Adipocyte (in vitro differentiated cells): ENCODE measurements around the gene AGTRAP.

Source experiments
- DNase-seq: peaks from one replicate; pipeline ENCODE4 v3.0.0-alpha.2; 2015; ENCODE audit warnings: low read depth
- H3K27me3 ChIP-seq: replicated peaks from 2 replicates; pipeline ENCODE4 v1.7.0; 2013; ENCODE audit warnings: mild to moderate bottlenecking, low read length, moderate library complexity; ENCODE audit not compliant: control insufficient read depth, insufficient read depth
- H3K36me3 ChIP-seq: 2 replicates; pipeline ENCODE4 v1.7.0; 2013; ENCODE audit warnings: low read length, mild to moderate bottlenecking, moderate library complexity; ENCODE audit not compliant: control insufficient read depth, insufficient read depth, severe bottlenecking
- H3K4me1 ChIP-seq: 2 replicates; pipeline ENCODE4 v1.7.0; 2013; ENCODE audit warnings: mild to moderate bottlenecking, low read length, moderate library complexity; ENCODE audit not compliant: control insufficient read depth, insufficient read depth
- H3K4me3 ChIP-seq: 2 replicates; pipeline ENCODE4 v1.7.0; 2013; ENCODE audit warnings: mild to moderate bottlenecking, low read length, moderate library complexity
- H3K9ac ChIP-seq: 2 replicates; pipeline ENCODE4 v1.7.0; 2013; ENCODE audit warnings: mild to moderate bottlenecking, low read length, moderate library complexity
- H3K9me3 ChIP-seq: 2 replicates; pipeline ENCODE4 v1.7.0; 2013; ENCODE audit warnings: mild to moderate bottlenecking, low read length, moderate library complexity; ENCODE audit not compliant: control insufficient read depth

AGTRAP gene

DNA sequence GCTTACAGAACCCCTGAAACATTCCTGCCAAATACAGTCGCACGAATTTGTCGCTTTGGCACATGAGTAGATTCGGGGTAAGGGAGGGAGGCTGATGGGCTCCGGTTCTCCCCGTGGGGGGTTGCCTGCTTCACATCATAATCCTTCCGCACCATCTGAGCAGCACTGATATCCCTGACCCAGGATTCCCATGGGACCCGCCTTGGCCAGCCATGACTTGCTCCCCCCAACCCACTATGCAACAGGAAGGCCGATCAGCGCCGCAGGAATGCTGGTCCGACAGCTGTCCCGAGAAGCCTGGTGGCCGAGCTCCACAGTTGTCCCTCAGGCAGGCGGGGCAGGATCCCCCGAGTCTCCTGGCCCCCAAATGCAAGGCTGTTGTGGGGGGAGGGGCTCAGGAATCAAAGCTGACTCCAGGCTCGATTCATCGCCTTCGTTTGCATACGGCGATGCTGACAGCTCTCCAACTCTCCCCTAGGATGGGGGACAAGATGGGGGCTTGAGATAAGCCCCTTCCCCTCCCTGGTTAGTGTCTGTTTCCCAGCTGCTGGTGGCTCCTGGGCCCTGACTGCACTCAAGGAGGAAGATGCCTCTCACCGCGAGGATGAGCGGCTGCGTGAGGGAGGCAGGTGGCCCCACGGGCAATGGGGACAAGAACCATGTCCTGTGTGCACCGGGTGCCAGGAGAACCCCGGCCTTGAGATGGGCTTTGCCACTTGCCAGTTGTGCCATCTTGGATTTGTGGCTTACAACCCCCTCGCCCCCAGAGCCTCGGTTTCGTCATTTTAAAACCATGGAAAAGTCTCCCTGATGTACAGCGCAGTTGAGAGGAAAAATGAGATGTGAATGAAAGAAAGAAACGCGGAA lies 35.1 kb upstream of the AGTRAP start:
- no peaks in the 10 kb centered on the region for H3K9me3 ChIP-seq
- no peak overlapping the region for H3K4me3 ChIP-seq
- peaks cover 81% of the 10 kb centered on the region for H3K27me3 ChIP-seq
- no peak for DNase-seq
- H3K4me1 ChIP-seq, result no peaks in the 10 kb centered on the region
- no peaks in the 10 kb centered on the region for H3K36me3 ChIP-seq
- H3K9ac ChIP-seq, result no peak overlapping the region

GRCh38 chr1:11701551-11701961 lies 34.4 kb upstream of the AGTRAP start:
- peaks cover 84% of the 10 kb centered on the region for H3K27me3 ChIP-seq
- H3K4me3 ChIP-seq, result no peak overlapping the region
- no peaks in the 10 kb centered on the region for H3K9me3 ChIP-seq
- no peaks in the 10 kb centered on the region for H3K4me1 ChIP-seq
- H3K9ac ChIP-seq, result no peak overlapping the region
- H3K36me3 ChIP-seq, result no peaks in the 10 kb centered on the region
- peak; percentile 35 for DNase-seq

GRCh38 chr1:11701981-11702803 lies 33.7 kb upstream of the AGTRAP start:
- Histone ChIP-seq H3K4me3 (no peak overlapping the region), H3K27me3 (peaks cover 84% of the 10 kb centered on the region), H3K9me3 (no peaks in the 10 kb centered on the region), H3K4me1 (no peaks in the 10 kb centered on the region), H3K36me3 (no peaks in the 10 kb centered on the region), H3K9ac (no peak overlapping the region)
- DNase-seq, result no peak

- DNase-seq, result no peak
- H3K9ac ChIP-seq, result no peak overlapping the region
- H3K9me3 ChIP-seq, result no peaks in the 10 kb centered on the region
- H3K36me3 ChIP-seq, result no peaks in the 10 kb centered on the region
- H3K4me3 ChIP-seq, result no peak overlapping the region
- H3K27me3 ChIP-seq, result peaks cover 82% of the 10 kb centered on the region
- no peaks in the 10 kb centered on the region for H3K4me1 ChIP-seq
These were observed 32.4 kb upstream of the AGTRAP start for GRCh38 chr1:11703357-11704193.

DNA sequence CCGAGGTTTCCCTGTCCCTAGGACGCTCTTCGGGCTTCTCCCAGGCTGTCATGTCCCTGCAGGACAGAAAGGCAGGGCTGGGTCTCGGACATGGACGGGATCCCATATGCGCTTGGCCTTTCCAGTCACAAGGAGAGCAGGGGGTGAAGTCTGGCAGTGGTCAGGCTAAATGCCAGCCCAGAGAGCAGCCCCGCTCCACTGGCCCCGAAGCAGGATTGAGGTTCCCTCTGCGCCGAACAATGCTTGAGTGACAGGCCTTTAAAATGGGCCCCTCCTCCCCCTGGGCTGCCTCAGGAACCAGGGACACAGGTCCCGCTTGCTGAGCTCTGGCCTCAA lies 31.8 kb upstream of the AGTRAP start:
- Histone ChIP-seq H3K4me1 (no peaks in the 10 kb centered on the region), H3K9ac (no peak overlapping the region), H3K36me3 (no peaks in the 10 kb centered on the region), H3K9me3 (no peaks in the 10 kb centered on the region), H3K4me3 (no peak overlapping the region), H3K27me3 (peaks cover 82% of the 10 kb centered on the region)
- DNase-seq, result no peak

- Histone ChIP-seq H3K27me3 (peaks cover 87% of the 10 kb centered on the region), H3K4me1 (no peaks in the 10 kb centered on the region), H3K4me3 (no peak overlapping the region), H3K9ac (no peak overlapping the region), H3K9me3 (no peaks in the 10 kb centered on the region), H3K36me3 (no peaks in the 10 kb centered on the region)
- DNase-seq, result no peak
These were observed 31.1 kb upstream of the AGTRAP start for GRCh38 chr1:11704691-11705475.

DNA sequence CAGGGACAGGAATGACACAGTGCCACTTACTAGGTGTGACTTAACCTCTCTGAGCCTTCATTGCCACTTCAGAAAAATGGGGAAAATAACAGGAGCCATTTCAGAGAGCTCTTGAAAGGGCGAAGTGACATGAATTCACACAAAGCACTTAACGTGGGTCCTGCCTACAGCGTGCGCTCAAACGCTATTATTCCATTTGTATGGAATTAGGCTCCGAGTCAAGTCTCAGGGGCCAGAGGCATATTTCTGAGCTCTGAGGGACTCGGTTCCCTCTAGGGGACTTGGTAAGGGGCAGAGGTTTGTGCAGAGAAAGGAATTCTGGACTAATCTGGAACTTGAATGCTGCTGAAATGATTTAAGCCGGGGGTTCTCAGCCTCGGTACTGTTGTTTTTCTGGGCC lies 30.3 kb upstream of the AGTRAP start:
- Histone ChIP-seq H3K9me3 (no peaks in the 10 kb centered on the region), H3K4me1 (no peaks in the 10 kb centered on the region), H3K4me3 (no peak overlapping the region), H3K36me3 (no peaks in the 10 kb centered on the region), H3K9ac (no peak overlapping the region), H3K27me3 (peaks cover 82% of the 10 kb centered on the region)
- no peak for DNase-seq

GRCh38 chr1:11706292-11706691 lies 29.6 kb upstream of the AGTRAP start:
- Histone ChIP-seq H3K27me3 (peaks cover 80% of the 10 kb centered on the region), H3K9ac (no peak overlapping the region), H3K4me3 (no peak overlapping the region), H3K4me1 (no peaks in the 10 kb centered on the region), H3K9me3 (no peaks in the 10 kb centered on the region), H3K36me3 (no peaks in the 10 kb centered on the region)
- DNase-seq, result no peak

- H3K9ac ChIP-seq, result no peak overlapping the region
- no peaks in the 10 kb centered on the region for H3K9me3 ChIP-seq
- peaks cover 76% of the 10 kb centered on the region for H3K27me3 ChIP-seq
- H3K4me1 ChIP-seq, result no peaks in the 10 kb centered on the region
- DNase-seq, result no peak
- no peaks in the 10 kb centered on the region for H3K36me3 ChIP-seq
- H3K4me3 ChIP-seq, result no peak overlapping the region
These were observed 28.2 kb upstream of the AGTRAP start for GRCh38 chr1:11707621-11708276.

GRCh38 chr1:11708554-11709350 lies 27.2 kb upstream of the AGTRAP start:
- H3K9ac ChIP-seq, result no peak overlapping the region
- peaks cover 71% of the 10 kb centered on the region for H3K27me3 ChIP-seq
- H3K4me3 ChIP-seq, result no peak overlapping the region
- H3K4me1 ChIP-seq, result no peaks in the 10 kb centered on the region
- H3K9me3 ChIP-seq, result no peaks in the 10 kb centered on the region
- no peaks in the 10 kb centered on the region for H3K36me3 ChIP-seq
- no peak for DNase-seq
